ENCODE data around the gene MUC2.

MUC2 gene

GRCh38 chr11:1073261-1073724 is 1.4 kb upstream of the MUC2 start:
- no peak for DNase-seq

- DNase-seq, result no peak
Measured at GRCh38 chr11:1073851-1074243, 827 bp upstream of the MUC2 start.

GRCh38 chr11:1075341-1075911 is 752 bp downstream of the MUC2 start:
- no peak for DNase-seq

- no peak for DNase-seq
Measured at GRCh38 chr11:1076061-1076665, 1.5 kb downstream of the MUC2 start.

GRCh38 chr11:1077033-1077416 is 2.4 kb downstream of the MUC2 start:
- DNase-seq, result no peak

- no peak for DNase-seq
Measured at GRCh38 chr11:1077417-1078119, 2.9 kb downstream of the MUC2 start.

- no peak for DNase-seq
Measured at GRCh38 chr11:1078191-1078601, 3.5 kb downstream of the MUC2 start.

GRCh38 chr11:1081601-1082311 is 7.1 kb downstream of the MUC2 start:
- no peak for DNase-seq

GRCh38 chr11:1082346-1082727 is 7.7 kb downstream of the MUC2 start:
- DNase-seq, result no peak

GRCh38 chr11:1082728-1083620 is 8.3 kb downstream of the MUC2 start:
- DNase-seq, result no peak

- no peak for DNase-seq
Measured at GRCh38 chr11:1083621-1084551, 9.2 kb downstream of the MUC2 start.

GRCh38 chr11:1084561-1085439 is 10.1 kb downstream of the MUC2 start:
- no peak for DNase-seq

- no peak for DNase-seq
Measured at GRCh38 chr11:1085440-1086170, 10.9 kb downstream of the MUC2 start.

GRCh38 chr11:1086171-1087102 is 11.8 kb downstream of the MUC2 start:
- no peak for DNase-seq

- no peak for DNase-seq
Measured at GRCh38 chr11:1087279-1087960, 12.7 kb downstream of the MUC2 start.

- DNase-seq, result no peak
Measured at GRCh38 chr11:1087961-1088926, 13.6 kb downstream of the MUC2 start.
